ENCODE data around the gene PFKL. TPM values are rescaled to one million over a fixed set of nuclear protein-coding genes. Genes with fewer than 3 reads are reported as not detected.
"Not testable (repeated sequence)": the region's sequence is repeated elsewhere in the genome, so short reads cannot be mapped to it uniquely, and the experiment has no call there.

Gene PFKL
- total RNA-seq, 1 experiment from 2014 or later, result 175 TPM

GRCh38 chr21:44271558-44272283 is 28.1 kb upstream of the PFKL start:
- no peak overlapping the region for H3K4me3 ChIP-seq
- no peak for DNase-seq
- H3K27me3 ChIP-seq, result 0 out of 2 replicates have a peak, but pooled peaks cover 7% of the 10 kb centered on the region
- H3K36me3 ChIP-seq, result no peaks in the 10 kb centered on the region
- peaks cover 2% of the 10 kb centered on the region; the same call in 1 of the 2 replicates for H3K9me3 ChIP-seq

DNA sequence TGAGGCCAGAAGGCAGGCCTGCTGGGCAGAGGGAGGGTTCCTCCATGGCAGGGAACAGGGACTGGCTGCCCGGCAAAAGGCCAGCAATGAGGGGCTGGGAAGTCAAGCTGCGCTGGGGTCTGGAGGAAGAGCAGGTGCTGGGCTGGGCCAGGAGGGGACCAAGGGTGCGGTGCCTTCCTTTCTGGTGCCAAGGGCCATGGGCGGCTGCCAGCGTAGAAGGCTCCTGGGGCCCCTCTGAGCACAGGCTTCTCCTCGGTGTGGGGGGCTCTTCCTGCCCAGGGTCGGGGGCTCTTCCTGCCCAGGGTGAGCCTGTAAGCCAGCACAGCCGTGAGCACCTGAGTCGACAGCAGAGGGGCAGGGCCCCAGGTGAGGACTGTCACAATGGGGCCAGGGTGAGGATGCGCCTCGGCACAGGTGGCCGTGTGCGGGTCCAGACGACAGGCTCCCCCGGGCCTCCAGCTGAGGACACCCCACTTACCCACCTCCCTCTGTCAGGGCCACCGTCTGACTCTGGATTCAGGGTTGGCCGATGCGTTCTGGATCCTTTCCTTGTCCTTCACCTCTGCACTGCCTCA is 27.5 kb upstream of the PFKL start:
- Histone ChIP-seq H3K4me3 (no peak overlapping the region), H3K9me3 (peaks cover 2% of the 10 kb centered on the region; the same call in 1 of the 2 replicates), H3K27me3 (0 out of 2 replicates have a peak, but pooled peaks cover 9% of the 10 kb centered on the region), H3K36me3 (no peaks in the 10 kb centered on the region)
- no peak for DNase-seq

DNA sequence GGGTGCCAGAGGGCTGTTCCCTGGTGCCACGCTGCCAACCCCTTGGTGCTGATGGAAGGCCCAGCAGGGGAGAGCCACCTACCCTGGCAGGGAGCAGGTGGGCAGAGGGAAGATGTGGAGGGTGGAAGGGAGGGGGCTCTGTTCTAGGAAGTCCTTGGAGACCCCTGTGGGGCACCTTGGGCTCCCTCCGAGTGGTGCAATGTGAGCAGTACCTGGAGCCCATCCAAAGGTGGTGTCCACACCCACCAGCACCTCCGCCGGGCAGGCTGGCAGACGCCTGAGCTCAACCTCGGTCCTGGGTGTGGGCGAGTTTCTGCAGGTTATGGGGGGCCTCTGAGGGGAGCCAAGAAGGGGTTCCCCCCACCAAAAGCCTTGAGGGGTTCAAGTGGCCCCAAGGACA is 26.8 kb upstream of the PFKL start:
- no peak for DNase-seq
- Histone ChIP-seq H3K27me3 (peaks cover 9% of the 10 kb centered on the region; the same call in 1 of the 2 replicates), H3K36me3 (no peaks in the 10 kb centered on the region), H3K4me3 (no peak overlapping the region), H3K9me3 (peaks cover 2% of the 10 kb centered on the region; the same call in 1 of the 2 replicates)

DNA sequence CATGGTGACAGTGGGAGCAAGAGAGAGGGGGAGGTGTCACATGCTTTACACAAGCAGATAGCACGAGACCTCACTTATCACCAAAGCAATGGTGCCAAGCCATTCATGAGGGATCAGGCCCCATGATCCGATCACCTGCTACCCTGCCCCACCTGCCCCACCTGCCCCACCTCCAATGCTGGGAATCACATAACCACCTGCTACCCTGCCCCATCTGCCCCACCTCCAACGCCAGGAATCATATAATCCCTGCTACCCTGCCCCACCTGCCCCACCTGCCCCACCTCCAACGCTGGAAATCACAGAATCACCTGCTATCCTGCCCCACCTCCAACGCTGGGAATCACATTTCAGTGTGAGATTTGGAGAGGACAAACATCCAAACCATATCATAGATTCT is 24.8 kb upstream of the PFKL start:
- H3K36me3 ChIP-seq, result no peaks in the 10 kb centered on the region
- H3K27me3 ChIP-seq, result peaks cover 9% of the 10 kb centered on the region; the same call in 1 of the 2 replicates

DNA sequence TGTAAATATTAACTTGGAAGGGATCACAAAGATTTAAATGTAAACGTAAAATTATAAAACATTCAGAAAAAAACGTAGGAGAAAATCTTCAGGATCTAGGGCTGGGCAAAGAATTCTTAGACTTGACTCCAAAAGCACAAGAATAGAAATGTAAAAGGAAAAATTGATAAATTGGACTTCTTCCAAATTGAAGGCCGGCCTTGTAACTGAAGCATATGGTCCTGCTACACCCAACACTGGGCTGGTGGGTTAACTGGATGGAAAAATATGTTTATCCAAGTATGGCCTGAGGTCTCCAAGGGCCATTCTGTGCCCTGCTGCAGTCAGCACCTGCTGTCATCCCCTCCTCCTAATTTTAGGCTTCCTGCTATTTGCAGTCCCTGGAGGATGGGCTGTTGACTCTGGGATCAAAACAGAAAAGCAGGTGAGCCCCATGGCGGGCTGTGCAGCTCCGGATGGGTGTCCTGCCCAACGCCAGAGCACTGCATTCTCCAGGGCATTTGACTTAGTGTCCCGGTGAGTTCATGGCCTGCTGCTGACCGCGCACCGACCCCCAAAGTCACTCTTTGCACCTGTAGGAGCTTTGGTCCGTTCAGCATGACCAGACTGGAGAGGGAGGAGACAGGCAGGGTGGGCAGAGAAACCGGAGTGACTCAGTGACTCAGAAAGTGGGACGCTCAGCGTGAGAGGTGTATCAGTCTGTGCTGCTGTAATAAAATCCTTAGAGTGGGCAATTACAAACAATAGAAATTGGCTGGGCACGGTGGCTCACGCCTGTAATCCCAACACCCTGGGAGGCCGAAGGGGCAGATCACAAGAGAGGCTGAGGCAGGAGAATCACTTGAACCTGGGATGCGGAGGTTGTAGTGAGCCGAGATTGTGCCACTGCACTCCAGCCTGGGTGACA is 20.2 kb upstream of the PFKL start:
- H3K9me3 ChIP-seq, result peaks cover 2% of the 10 kb centered on the region; the same call in 1 of the 2 replicates
- no peaks in the 10 kb centered on the region for H3K36me3 ChIP-seq
- no peak for DNase-seq
- no peak overlapping the region for H3K4me3 ChIP-seq
- H3K27me3 ChIP-seq, result peaks cover 4% of the 10 kb centered on the region; the same call in 1 of the 2 replicates

More for the DNA sequence above, 24.8 kb upstream of the PFKL start:
- Histone ChIP-seq H3K4me3 (no peak overlapping the region), H3K9me3 (peaks cover 2% of the 10 kb centered on the region; the same call in 1 of the 2 replicates)
- no peak for DNase-seq

- no peak for DNase-seq
- Histone ChIP-seq H3K36me3 (no peaks in the 10 kb centered on the region), H3K9me3 (no peaks in the 10 kb centered on the region), H3K4me3 (no peak overlapping the region), H3K27me3 (peaks cover 1% of the 10 kb centered on the region; the same call in 1 of the 2 replicates)
Observed at GRCh38 chr21:44281801-44282200, 18.1 kb upstream of the PFKL start.

DNA sequence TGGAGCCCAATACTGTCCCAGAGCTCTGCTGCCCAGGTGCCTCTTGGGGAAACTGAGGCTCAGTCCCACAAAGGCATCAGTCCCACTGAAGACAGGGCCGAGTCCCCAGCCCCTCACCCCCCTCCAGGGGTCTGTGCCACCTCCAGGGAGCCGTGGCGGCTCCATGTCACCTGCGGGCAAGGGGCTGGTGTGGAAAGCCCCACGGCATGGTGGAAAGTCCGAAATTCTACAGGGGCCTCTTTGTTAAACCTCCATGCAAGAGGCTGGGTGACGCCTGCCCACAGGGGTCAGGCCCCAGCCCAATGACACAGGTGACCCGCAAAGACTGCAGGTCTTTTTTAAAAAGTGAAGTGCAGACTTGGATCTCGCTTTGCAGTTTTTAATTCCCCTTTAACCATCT is 17.5 kb upstream of the PFKL start:
- DNase-seq, result no peak
- Histone ChIP-seq H3K4me3 (no peak overlapping the region), H3K27me3 (no peaks in the 10 kb centered on the region; the same call in 1 of the 2 replicates), H3K9me3 (no peaks in the 10 kb centered on the region), H3K36me3 (no peaks in the 10 kb centered on the region)

- DNase-seq, H3K9me3 ChIP-seq, H3K36me3 ChIP-seq, H3K27me3 ChIP-seq, H3K4me3 ChIP-seq: not testable (repeated sequence)
Observed at GRCh38 chr21:44283211-44283785, 16.6 kb upstream of the PFKL start.

- DNase-seq, result no peak
- H3K9me3 ChIP-seq, result no peaks in the 10 kb centered on the region
- no peaks in the 10 kb centered on the region for H3K36me3 ChIP-seq
- no peaks in the 10 kb centered on the region; the same call in 1 of the 2 replicates for H3K27me3 ChIP-seq
- H3K4me3 ChIP-seq, result no peak overlapping the region
Observed at GRCh38 chr21:44283948-44284347, 15.9 kb upstream of the PFKL start.

- H3K9me3 ChIP-seq, result no peaks in the 10 kb centered on the region
- DNase-seq, result no peak
- no peaks in the 10 kb centered on the region; the same call in 1 of the 2 replicates for H3K27me3 ChIP-seq
- no peaks in the 10 kb centered on the region for H3K36me3 ChIP-seq
- H3K4me3 ChIP-seq, result no peak within 1 kb of the TSS
Observed at GRCh38 chr21:44285138-44285992, 14.5 kb upstream of the PFKL start, which contains the start of gene AIRE. AIRE (plus strand) TSS chr21:44285876; CDS start chr21:44286007, 131 bp downstream.

- no peaks in the 10 kb centered on the region for H3K36me3 ChIP-seq
- H3K27me3 ChIP-seq, result no peaks in the 10 kb centered on the region; the same call in 1 of the 2 replicates
- H3K4me3 ChIP-seq, result no peak overlapping the region
- no peak for DNase-seq
- no peaks in the 10 kb centered on the region for H3K9me3 ChIP-seq
Observed at GRCh38 chr21:44286086-44286715, 13.7 kb upstream of the PFKL start.

DNA sequence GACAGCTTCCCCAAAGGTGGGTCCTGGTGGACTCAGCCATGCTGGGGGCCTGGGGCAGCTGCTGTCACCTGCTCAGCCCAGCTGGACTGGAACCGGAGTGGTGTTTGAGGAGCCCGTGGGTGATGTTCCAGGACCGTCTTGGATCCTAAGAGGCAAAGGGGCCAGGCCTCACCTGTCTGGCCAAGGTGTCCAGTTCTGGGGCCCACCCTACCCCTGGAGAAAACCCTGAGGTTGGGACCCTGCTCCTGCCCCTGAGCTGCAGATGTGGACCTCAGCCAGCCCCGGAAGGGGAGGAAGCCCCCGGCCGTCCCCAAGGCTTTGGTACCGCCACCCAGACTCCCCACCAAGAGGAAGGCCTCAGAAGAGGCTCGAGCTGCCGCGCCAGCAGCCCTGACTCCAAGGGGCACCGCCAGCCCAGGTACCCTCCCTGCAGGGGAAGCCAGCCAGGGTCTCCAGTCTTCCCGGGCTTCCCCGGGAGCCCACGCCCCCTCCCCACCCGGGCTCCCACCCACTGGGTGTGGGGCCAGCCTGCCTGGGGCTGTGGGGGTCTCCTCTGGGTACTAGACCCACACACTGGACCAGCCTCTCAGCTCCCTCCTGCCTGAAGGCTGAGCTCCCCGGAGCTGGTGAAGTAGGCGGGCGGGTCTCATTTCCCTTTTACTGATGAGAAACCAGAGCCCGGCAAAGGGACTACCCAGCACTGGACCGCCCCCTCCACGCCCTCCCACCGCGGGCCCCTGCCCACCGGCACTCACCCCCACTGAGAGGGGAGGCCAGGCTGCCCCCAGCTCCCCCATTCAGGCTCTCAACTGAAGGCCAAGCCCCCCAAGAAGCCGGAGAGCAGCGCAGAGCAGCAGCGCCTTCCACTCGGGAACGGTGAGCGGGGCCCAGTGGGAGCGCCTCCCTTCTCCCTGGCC is 12.9 kb upstream of the PFKL start:
- H3K27me3 ChIP-seq, result no peaks in the 10 kb centered on the region; the same call in 1 of the 2 replicates
- H3K9me3 ChIP-seq, result no peaks in the 10 kb centered on the region
- no peak overlapping the region for H3K4me3 ChIP-seq
- no peaks in the 10 kb centered on the region for H3K36me3 ChIP-seq
- no peak for DNase-seq

DNA sequence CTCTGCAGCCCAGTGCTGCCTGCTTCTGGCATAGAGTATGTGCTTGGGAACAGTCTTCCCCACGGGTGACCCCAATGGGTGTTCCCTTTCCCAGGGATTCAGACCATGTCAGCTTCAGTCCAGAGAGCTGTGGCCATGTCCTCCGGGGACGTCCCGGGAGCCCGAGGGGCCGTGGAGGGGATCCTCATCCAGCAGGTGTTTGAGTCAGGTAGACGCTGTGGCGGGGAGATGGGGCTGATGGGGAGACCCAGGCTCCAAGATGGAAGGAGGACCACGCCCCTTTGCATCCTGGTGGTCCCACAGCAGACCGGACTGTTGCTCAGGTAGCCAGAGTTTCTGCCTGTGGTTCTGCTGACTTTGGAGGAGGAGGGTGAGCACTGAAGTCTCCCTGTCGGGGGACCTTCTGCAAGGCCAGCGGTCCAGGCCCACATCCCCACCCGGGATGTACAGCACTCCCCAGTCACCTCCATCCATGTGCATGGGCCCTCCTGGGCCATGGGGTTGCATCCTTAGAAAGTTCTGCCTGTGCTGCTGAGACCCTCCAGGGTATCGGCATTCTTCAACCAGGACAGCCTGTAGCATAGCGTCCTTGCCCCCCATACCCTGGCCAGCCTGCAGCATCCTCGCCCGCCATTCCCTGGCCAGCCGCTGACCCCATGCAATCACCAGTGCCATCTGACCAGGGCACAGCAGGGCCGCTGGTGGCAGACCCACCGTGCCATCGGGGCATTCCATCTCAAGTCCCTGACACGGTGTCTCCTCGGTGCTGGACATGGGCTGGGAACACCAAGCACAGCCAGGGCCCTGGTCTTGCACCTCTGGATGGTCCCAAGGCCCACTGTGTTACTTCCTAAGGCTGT is 11.4 kb upstream of the PFKL start:
- DNase-seq, result no peak
- H3K36me3 ChIP-seq, result no peaks in the 10 kb centered on the region
- no peaks in the 10 kb centered on the region; the same call in 1 of the 2 replicates for H3K27me3 ChIP-seq
- H3K4me3 ChIP-seq, result no peak overlapping the region
- H3K9me3 ChIP-seq, result no peaks in the 10 kb centered on the region
